Psoas muscle (tissue), 8 donors: ENCODE results near the gene ASTN1. TPM values are rescaled to one million over a fixed set of nuclear protein-coding genes. Genes with fewer than 3 reads are reported as not detected.

Experiments
- ATAC-seq, 4 donors: fragments of 200-7000 bp; cut with Tn5 transposase; one replicate each; pipeline ENCODE4 v1.9.1; 2020; ENCODE audit warnings: moderate library complexity in 3 of 4, mild to moderate bottlenecking in 2 of 4
- DNase-seq, 2 donors: peaks; one replicate each; pipeline ENCODE4 v3.0.0-alpha.2; 2020
- H3K27ac ChIP-seq: fragments of 200-600 bp; one replicate; pipeline ENCODE4 v1.8.0; 2022
- H3K27me3 ChIP-seq, 3 donors: fragments of 200-600 bp in 1 of 3; one replicate each; pipeline versions ENCODE4 v1.6.1 to v1.8.0; 2013 to 2022; ENCODE audit warnings: low read length in 2 of 3, mild to moderate bottlenecking in 2 of 3, moderate library complexity in 1 of 3; ENCODE audit not compliant: insufficient read depth in 3 of 3
- H3K36me3 ChIP-seq, 2 donors: fragments of 200-600 bp in 1 of 2; one replicate each; pipeline versions ENCODE4 v1.6.1 to v1.8.0; 2013 to 2022; ENCODE audit warnings: low read depth in 1 of 2, mild to moderate bottlenecking in 1 of 2, moderate library complexity in 1 of 2; ENCODE audit not compliant: insufficient read depth in 1 of 2
- H3K4me1 ChIP-seq: fragments of 200-600 bp; one replicate; pipeline ENCODE4 v1.8.0; 2022
- H3K4me3 ChIP-seq: fragments of 200-600 bp; one replicate; pipeline ENCODE4 v1.8.0; 2022; ENCODE audit warnings: mild to moderate bottlenecking
- H3K9me3 ChIP-seq: fragments of 200-600 bp; one replicate; pipeline ENCODE4 v1.8.0; 2022
- WGBS, 3 donors: extraction: QIAGEN DNeasy Blood & Tissue Kit; methylation state at CpG; one replicate each; pipeline versions ENCODE4 v1.1.6 to v1.1.7; 2013; 5-methylcytosine and 5-hydroxymethylcytosine counted together
- intact Hi-C, 2 donors: fragments of 100-400 bp; cut with DNase I; formaldehyde crosslinking; loops; one replicate each; pipeline versions ENCODE4 v1.11.0 to v1.14.2; 2022
- polyA plus RNA-seq, 3 donors: library from polyadenylated mRNA; stranded (reverse); fragments of 200-250 nt; gene quantifications; one replicate each; pipeline ENCODE4 v1.2.3, GENCODE V29; 2013
- total RNA-seq, 4 donors: library from RNA; stranded (reverse); fragmentation: NEBNext Ultra II Directional in 2 of 4; extraction: Animal tissue kit (Norgen Biotek cat#: 25700) in 2 of 4; gene quantifications; one replicate each; pipeline versions ENCODE4 v1.2.1 to v1.2.4, GENCODE V29; 2021 to 2023
- TF ChIP-seq, protein P1 (sequence below): fragments of 200-600 bp; IDR thresholded peaks from one replicate; pipeline ENCODE4 v1.8.0; 2022; ENCODE audit warnings: antibody characterized with exemption
- donor health status: healthy with polysubstance abuse.
- donor health status: DM: no; HTN: no; CAD: no; lungs with moderate emphysema.
- donor health status: Bipolar disorder and iron deficiency.
- donor health status: healthy.
- donor health status: DM: yes; HTN: yes; CAD: no.
- donor health status: DM: no; HTN: no; CAD: no.
- donor health status: DM: no; HTN: no; CAD: no.
- donor health status: DM: yes; HTN: yes; CAD: no.

ASTN1 gene
- total and polyA plus RNA-seq, 7 donors: 0.03 to 0.51 (median 0.11) TPM; not detected in 1

DNA sequence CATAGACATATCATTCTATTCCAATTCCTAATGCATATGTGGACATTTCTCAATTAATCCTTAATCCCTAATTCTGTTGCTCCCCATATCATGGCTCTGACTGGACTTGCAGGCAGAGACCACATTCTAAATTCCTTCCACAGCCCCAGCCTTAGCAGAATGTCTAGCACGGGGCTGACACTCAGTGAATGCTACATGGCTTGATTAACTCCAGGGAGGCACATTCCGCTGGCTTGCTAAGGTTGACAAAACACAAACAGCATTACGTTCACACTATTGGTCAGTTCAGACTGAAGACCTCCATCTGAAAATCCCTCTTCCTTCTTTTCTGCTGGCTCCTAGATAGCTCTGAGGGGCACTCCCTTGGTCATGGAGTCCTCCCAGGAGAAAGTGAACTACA, 119.4 kb downstream of the ASTN1 start:
- Histone ChIP-seq H3K9me3 (no peaks in the 10 kb centered on the region), H3K36me3 (no peaks in the 10 kb centered on the region), H3K27ac (no peak overlapping the region), H3K4me3 (no peak overlapping the region), H3K4me1 (no peaks in the 10 kb centered on the region), H3K27me3 (peaks cover 0 to 4% (median 2%) of the 10 kb centered on the region in 3 donors)
- TF ChIP-seq, protein P1, sequence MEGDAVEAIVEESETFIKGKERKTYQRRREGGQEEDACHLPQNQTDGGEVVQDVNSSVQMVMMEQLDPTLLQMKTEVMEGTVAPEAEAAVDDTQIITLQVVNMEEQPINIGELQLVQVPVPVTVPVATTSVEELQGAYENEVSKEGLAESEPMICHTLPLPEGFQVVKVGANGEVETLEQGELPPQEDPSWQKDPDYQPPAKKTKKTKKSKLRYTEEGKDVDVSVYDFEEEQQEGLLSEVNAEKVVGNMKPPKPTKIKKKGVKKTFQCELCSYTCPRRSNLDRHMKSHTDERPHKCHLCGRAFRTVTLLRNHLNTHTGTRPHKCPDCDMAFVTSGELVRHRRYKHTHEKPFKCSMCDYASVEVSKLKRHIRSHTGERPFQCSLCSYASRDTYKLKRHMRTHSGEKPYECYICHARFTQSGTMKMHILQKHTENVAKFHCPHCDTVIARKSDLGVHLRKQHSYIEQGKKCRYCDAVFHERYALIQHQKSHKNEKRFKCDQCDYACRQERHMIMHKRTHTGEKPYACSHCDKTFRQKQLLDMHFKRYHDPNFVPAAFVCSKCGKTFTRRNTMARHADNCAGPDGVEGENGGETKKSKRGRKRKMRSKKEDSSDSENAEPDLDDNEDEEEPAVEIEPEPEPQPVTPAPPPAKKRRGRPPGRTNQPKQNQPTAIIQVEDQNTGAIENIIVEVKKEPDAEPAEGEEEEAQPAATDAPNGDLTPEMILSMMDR: no peak
- intact Hi-C loops: no loop called here
- ATAC-seq (no peak), DNase-seq (no peak)
- WGBS, 3 donors: 64 to 74% (median 72%) methylated on average over 3 of the region's 3 CpGs

DNA sequence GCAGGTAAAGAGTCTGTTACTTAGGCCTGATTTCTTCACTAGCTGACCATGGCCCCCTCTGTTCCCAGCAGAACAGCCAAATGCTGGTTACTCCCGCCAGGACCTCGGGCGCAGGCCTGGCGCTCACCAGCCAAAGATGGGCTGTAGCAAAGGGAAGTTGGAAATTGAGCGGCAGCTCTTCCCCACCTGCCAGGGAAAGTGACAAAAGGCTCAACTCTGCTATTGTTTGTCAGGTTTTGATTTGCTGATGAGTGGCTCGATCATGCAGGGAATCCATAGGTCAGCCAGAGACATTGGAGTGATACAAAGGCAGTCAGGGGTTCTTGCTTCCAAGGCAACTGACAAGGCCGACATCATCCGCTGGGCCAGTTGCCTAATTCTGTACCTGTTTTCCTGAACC, 120.1 kb downstream of the ASTN1 start:
- 66 to 71% (median 69%) methylated on average over 8 of the region's 8 CpGs for WGBS, 3 donors
- H3K36me3 ChIP-seq: no peaks in the 10 kb centered on the region
- no peak overlapping the region for H3K4me3 ChIP-seq
- H3K27me3 ChIP-seq: peaks cover 0 to 4% (median 2%) of the 10 kb centered on the region in 3 donors
- no peak overlapping the region for H3K27ac ChIP-seq
- H3K4me1 ChIP-seq: no peaks in the 10 kb centered on the region
- intact Hi-C loops: no loop called here
- no peaks in the 10 kb centered on the region for H3K9me3 ChIP-seq
- ATAC-seq (no peak), DNase-seq (no peak)
- TF ChIP-seq, protein P1: no peak

DNA sequence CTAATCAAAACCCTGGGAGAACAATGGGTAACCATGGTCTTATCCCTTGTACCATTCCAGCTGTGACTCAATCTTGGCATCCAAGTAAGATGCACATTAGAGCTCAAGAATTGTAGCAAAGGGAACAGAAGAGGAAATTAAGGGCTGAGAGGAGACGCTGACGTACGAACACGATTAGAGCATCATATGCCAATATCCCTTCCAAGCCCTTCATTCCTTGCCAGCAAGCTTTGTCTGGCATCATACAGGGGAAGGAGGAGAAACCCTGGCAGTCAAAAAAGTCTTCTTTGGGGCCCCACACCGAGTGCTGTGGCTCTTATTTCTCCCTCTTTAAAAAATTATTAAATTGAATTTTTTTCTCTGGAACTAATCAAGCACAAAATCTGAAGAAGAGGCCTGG, 120.9 kb downstream of the ASTN1 start:
- DNase-seq (no peak), ATAC-seq (no peak)
- Histone ChIP-seq H3K27ac (no peak overlapping the region), H3K4me1 (no peaks in the 10 kb centered on the region), H3K9me3 (no peaks in the 10 kb centered on the region), H3K4me3 (no peak overlapping the region), H3K36me3 (no peaks in the 10 kb centered on the region), H3K27me3 (peaks cover 0 to 4% (median 2%) of the 10 kb centered on the region in 3 donors)
- intact Hi-C loops: no loop called here
- TF ChIP-seq, protein P1: no peak
- WGBS, 3 donors: 43 to 56% (median 49%) methylated on average over 5 of the region's 5 CpGs

DNA sequence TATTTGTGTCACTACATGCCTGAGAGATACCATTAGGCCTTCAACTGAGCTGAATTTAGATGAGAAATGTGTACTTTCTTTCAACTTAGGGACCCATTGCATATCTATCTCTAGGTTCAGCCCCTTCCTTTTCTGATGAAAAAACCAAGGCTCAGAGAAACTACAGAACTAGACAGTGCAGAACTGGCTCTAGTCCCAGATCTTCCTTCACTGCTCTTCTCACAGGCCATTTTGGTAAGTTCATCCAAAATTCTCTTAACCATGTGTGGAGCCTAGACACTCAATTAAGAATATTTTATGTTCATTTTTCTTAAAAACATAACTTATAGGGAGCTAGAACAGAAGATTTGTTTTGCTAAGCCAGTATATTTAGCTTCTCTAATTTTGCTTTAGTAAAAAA, 128.9 kb downstream of the ASTN1 start:
- ATAC-seq: no peak
- Histone ChIP-seq H3K4me1 (no peaks in the 10 kb centered on the region), H3K36me3 (no peaks in the 10 kb centered on the region), H3K9me3 (no peaks in the 10 kb centered on the region), H3K27me3 (peaks cover 0 to 2% (median 0%) of the 10 kb centered on the region in 3 donors), H3K27ac (no peak overlapping the region), H3K4me3 (no peak overlapping the region)
- intact Hi-C loops: no loop called here
- DNase-seq: no peak
- TF ChIP-seq, protein P1: no peak

DNA sequence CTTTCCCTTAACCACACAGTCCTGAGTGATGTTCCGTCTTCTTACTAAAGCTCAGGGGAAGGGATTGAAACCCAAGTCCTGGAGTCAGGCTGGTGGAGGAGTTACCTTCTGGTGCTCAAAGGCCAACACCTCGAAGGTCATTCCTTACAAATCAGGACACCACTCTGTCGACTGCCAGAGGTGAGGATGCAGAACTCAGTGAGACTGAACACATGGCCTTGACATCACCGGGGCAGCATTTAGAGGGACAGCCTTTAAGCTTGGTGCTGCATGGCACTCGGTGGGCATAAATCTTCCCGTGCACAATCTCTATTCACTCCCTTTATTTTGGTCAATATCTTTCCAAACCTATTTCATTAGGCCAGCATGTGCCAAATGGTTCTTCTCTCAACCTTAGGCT, 130.9 kb downstream of the ASTN1 start:
- intact Hi-C loops: no loop called here
- TF ChIP-seq, protein P1: no peak
- DNase-seq: no peak
- no peaks in the 10 kb centered on the region for H3K36me3 ChIP-seq
- H3K27me3 ChIP-seq: peaks cover 0 to 2% (median 0%) of the 10 kb centered on the region in 3 donors
- H3K9me3 ChIP-seq: no peaks in the 10 kb centered on the region
- no peaks in the 10 kb centered on the region for H3K4me1 ChIP-seq
- no peak overlapping the region for H3K27ac ChIP-seq
- H3K4me3 ChIP-seq: no peak overlapping the region
- no peak for ATAC-seq
- whole genome bisulfite sequencing, 3 donors: 57 to 73% (median 68%) methylated on average over 6 of the region's 6 CpGs
